Measurements from ENCODE around the gene PADI1.

DNA sequence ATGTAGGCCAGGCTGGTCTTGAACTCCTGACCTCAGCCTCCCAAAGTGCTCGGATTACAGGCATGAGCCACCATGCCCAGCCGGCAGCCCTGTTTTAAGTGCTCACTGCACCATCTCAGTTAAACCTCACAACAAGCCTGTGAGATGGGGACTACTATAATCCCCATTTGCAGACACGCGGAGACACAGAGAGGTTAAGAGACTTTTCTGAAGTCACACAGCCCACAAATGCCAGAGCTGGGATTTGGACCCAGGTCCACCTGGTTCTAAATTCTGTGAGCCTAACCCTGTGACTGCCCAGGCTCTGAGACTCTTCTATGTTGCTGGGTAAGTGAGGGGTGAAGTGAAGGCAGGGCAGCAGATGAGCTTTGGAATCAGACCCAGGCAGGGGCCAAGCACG, 6.4 kb downstream of the PADI1 start:
- TF ChIP-seq POLR2A (IDR thresholded peaks at IDR 0.05): no peak
- TF ChIP-seq, protein P1, sequence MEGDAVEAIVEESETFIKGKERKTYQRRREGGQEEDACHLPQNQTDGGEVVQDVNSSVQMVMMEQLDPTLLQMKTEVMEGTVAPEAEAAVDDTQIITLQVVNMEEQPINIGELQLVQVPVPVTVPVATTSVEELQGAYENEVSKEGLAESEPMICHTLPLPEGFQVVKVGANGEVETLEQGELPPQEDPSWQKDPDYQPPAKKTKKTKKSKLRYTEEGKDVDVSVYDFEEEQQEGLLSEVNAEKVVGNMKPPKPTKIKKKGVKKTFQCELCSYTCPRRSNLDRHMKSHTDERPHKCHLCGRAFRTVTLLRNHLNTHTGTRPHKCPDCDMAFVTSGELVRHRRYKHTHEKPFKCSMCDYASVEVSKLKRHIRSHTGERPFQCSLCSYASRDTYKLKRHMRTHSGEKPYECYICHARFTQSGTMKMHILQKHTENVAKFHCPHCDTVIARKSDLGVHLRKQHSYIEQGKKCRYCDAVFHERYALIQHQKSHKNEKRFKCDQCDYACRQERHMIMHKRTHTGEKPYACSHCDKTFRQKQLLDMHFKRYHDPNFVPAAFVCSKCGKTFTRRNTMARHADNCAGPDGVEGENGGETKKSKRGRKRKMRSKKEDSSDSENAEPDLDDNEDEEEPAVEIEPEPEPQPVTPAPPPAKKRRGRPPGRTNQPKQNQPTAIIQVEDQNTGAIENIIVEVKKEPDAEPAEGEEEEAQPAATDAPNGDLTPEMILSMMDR (IDR thresholded peaks at IDR 0.05): no peak
